GM19395 (cell line): ENCODE data around the gene SOCS1.
"Not testable (repeated sequence)": the region's sequence is repeated elsewhere in the genome, so short reads cannot be mapped to it uniquely, and the experiment has no call there.

ENCODE experiments used
- ATAC-seq: cut with Tn5 transposase; IDR thresholded peaks from one replicate; pipeline ENCODE4 v1.9.1; 2021; ENCODE audit warnings: mild to moderate bottlenecking, moderate library complexity; ENCODE audit not compliant: unreplicated experiment

The SOCS1 gene

GRCh38 chr16:11255737-11256660 is at the start of gene SOCS1:
TSS of gene SOCS1 (minus strand) at chr16:11256204. CDS start at chr16:11255478, 726 bp downstream.
- ATAC-seq, result peak; percentile 51

GRCh38 chr16:11303405-11304138 is 47.6 kb upstream of the SOCS1 start:
- ATAC-seq, result no peak

- ATAC-seq, result no peak
Measured at GRCh38 chr16:11302977-11303376, 47.0 kb upstream of the SOCS1 start.

- no peak for ATAC-seq
Measured at GRCh38 chr16:11301645-11302501, 45.9 kb upstream of the SOCS1 start.

GRCh38 chr16:11300560-11300892 is 44.5 kb upstream of the SOCS1 start:
- ATAC-seq, result no peak

- ATAC-seq, result no peak
Measured at GRCh38 chr16:11299865-11300559, 44.0 kb upstream of the SOCS1 start.

- not testable (repeated sequence) for ATAC-seq
Measured at GRCh38 chr16:11298950-11299547, 43.0 kb upstream of the SOCS1 start.

- no peak for ATAC-seq
Measured at GRCh38 chr16:11298143-11298900, 42.3 kb upstream of the SOCS1 start.

GRCh38 chr16:11297492-11298142 is 41.6 kb upstream of the SOCS1 start:
- peak; percentile 78 for ATAC-seq

GRCh38 chr16:11296706-11297491 is 40.9 kb upstream of the SOCS1 start:
- ATAC-seq, result no peak

GRCh38 chr16:11296351-11296705 is 40.3 kb upstream of the SOCS1 start:
- ATAC-seq, result no peak

GRCh38 chr16:11295672-11296071 is 39.7 kb upstream of the SOCS1 start:
- ATAC-seq, result no peak

GRCh38 chr16:11292076-11292748 is 36.2 kb upstream of the SOCS1 start:
- ATAC-seq, result no peak

- ATAC-seq, result no peak
Measured at GRCh38 chr16:11291091-11291703, 35.2 kb upstream of the SOCS1 start.

- no peak for ATAC-seq
Measured at GRCh38 chr16:11290102-11290893, 34.3 kb upstream of the SOCS1 start.

- ATAC-seq, result not testable (repeated sequence)
Measured at GRCh38 chr16:11289696-11290095, 33.7 kb upstream of the SOCS1 start.
